Sigmoid colon (tissue), 7 donors: Measurements from ENCODE around the gene SLC1A2. TPM values are rescaled to one million over a fixed set of nuclear protein-coding genes. Genes with fewer than 3 reads are reported as not detected.

Experiments used
- DNase-seq: peaks from one replicate; pipeline ENCODE4 v3.0.0-alpha.2; 2019
- H3K27ac ChIP-seq, 4 donors: fragments of 200-600 bp; sonication (generic); one replicate each; pipeline ENCODE4 v1.5.1; 2016 to 2019; ENCODE audit warnings: mild to moderate bottlenecking in 1 of 4
- H3K27me3 ChIP-seq, 3 donors: fragments of 200-600 bp; sonication (generic); one replicate each; pipeline ENCODE4 v1.5.1; 2019; ENCODE audit warnings: mild to moderate bottlenecking in 1 of 3
- H3K36me3 ChIP-seq, 4 donors: fragments of 200-600 bp; sonication (generic); one replicate each; pipeline ENCODE4 v1.5.1; 2016 to 2019
- H3K4me1 ChIP-seq, 4 donors: fragments of 200-600 bp; sonication (generic); one replicate each; pipeline ENCODE4 v1.5.1; 2017 to 2019
- H3K4me3 ChIP-seq, 4 donors: fragments of 200-600 bp; sonication (generic); one replicate each; pipeline ENCODE4 v1.5.1; 2017 to 2019; ENCODE audit warnings: mild to moderate bottlenecking in 2 of 4, moderate library complexity in 1 of 4
- H3K9me3 ChIP-seq, 4 donors: fragments of 200-600 bp in 3 of 4; sonication (generic) in 3 of 4; one replicate each; pipeline versions ENCODE4 v1.5.1 to v1.6.1; 2013 to 2019
- CTCF ChIP-seq, 4 experiments: fragments of 450-650 bp in 3 of 4; fragments of 200-600 bp in 1 of 4; IDR thresholded peaks; one replicate each; pipeline ENCODE4 v1.5.1; 2016 to 2019; ENCODE audit warnings: antibody characterized with exemption in 4 of 4, mild to moderate bottlenecking in 3 of 4, moderate library complexity in 2 of 4
- EP300 ChIP-seq, 4 donors: sonication (generic); formaldehyde crosslinking; IDR thresholded peaks; one replicate each; pipeline ENCODE4 v1.6.1; 2017; ENCODE audit warnings: antibody characterized with exemption in 4 of 4
- POLR2A ChIP-seq, 2 donors: fragments of 450-650 bp; IDR thresholded peaks; one replicate each; pipeline ENCODE4 v1.6.1; 2016; ENCODE audit warnings: antibody characterized with exemption in 2 of 2, mild to moderate bottlenecking in 2 of 2, moderate library complexity in 2 of 2
- POLR2AphosphoS5 ChIP-seq, 4 donors: sonication (generic); formaldehyde crosslinking; IDR thresholded peaks; one replicate each; pipeline ENCODE4 v1.6.1; 2017; ENCODE audit warnings: antibody characterized with exemption in 4 of 4
- WGBS, 2 donors: extraction: QIAGEN DNeasy Blood & Tissue Kit; methylation state at CpG; one replicate each; pipeline ENCODE4 v1.1.7; 2013; 5-methylcytosine and 5-hydroxymethylcytosine counted together
- intact Hi-C: fragments of 100-400 bp; cut with DNase I; formaldehyde crosslinking; loops from one replicate; pipeline ENCODE4 v1.15.1; 2023
- polyA plus RNA-seq, 3 donors: library from polyadenylated mRNA; stranded (reverse); fragments of 200-250 nt; gene quantifications; one replicate each; pipeline ENCODE4 v1.2.3, GENCODE V29; 2013
- total RNA-seq, 4 donors: library from RNA; depleted of rRNA; stranded (reverse); fragments of >200 nt; gene quantifications; one replicate each; pipeline ENCODE4 v1.1.0, GENCODE V29; 2016
- donor health status: healthy with polysubstance abuse.
- donor health status: Bipolar disorder and iron deficiency.
- donor health status: healthy.

The SLC1A2 gene
- total and polyA plus RNA-seq, 7 donors: 0.14 to 2.2 (median 0.48) TPM; not detected in 1

- Histone ChIP-seq H3K4me1 (peaks cover 0 to 49% (median 30%) of the 10 kb centered on the region in 4 donors), H3K9me3 (no peaks in the 10 kb centered on the region), H3K27ac (no peak overlapping the region), H3K27me3 (no peaks in the 10 kb centered on the region), H3K4me3 (no peak overlapping the region), H3K36me3 (no peaks in the 10 kb centered on the region)
- 97% methylated on average over 2 of the region's 2 CpGs for WGBS, 2 donors
- no peak for DNase-seq
- TF ChIP-seq POLR2AphosphoS5 (IDR thresholded peaks at IDR 0.05): no peak
- TF ChIP-seq EP300 (IDR thresholded peaks at IDR 0.05): no peak
- TF ChIP-seq POLR2A (IDR thresholded peaks at IDR 0.05): no peak
- intact Hi-C loops: no loop called here
Observed at GRCh38 chr11:35255514-35255913, 163.8 kb downstream of the SLC1A2 start.

- Histone ChIP-seq H3K4me3 (no peak overlapping the region), H3K4me1 (peaks cover 0 to 34% (median 17%) of the 10 kb centered on the region in 4 donors), H3K9me3 (no peaks in the 10 kb centered on the region), H3K27me3 (no peaks in the 10 kb centered on the region), H3K27ac (peak overlapping the region in 3 of 4 donors; percentile 25 to 60 (median 54)), H3K36me3 (no peaks in the 10 kb centered on the region)
- TF ChIP-seq CTCF (IDR thresholded peaks at IDR 0.05) (no peak), EP300 (IDR thresholded peaks at IDR 0.05) (no peak), POLR2A (IDR thresholded peaks at IDR 0.05) (no peak), POLR2AphosphoS5 (IDR thresholded peaks at IDR 0.05) (no peak)
- DNase-seq: no peak
- intact Hi-C loops: no loop called here
Observed at GRCh38 chr11:35253237-35253636, 166.1 kb downstream of the SLC1A2 start.

GRCh38 chr11:35250621-35251020 is 168.7 kb downstream of the SLC1A2 start:
- H3K4me3 ChIP-seq: no peak overlapping the region
- no peaks in the 10 kb centered on the region for H3K9me3 ChIP-seq
- no peaks in the 10 kb centered on the region for H3K27me3 ChIP-seq
- no peak for DNase-seq
- no peak overlapping the region for H3K27ac ChIP-seq
- no peak for TF ChIP-seq CTCF (IDR thresholded peaks at IDR 0.05)
- H3K4me1 ChIP-seq: peaks cover 0 to 42% (median 32%) of the 10 kb centered on the region in 4 donors
- no peaks in the 10 kb centered on the region for H3K36me3 ChIP-seq
- intact Hi-C loops: no loop called here

- no peaks in the 10 kb centered on the region for H3K36me3 ChIP-seq
- WGBS, 2 donors: 95 to 96% methylated on average over 4 of the region's 4 CpGs
- H3K4me1 ChIP-seq: peaks cover 0 to 47% (median 34%) of the 10 kb centered on the region in 4 donors
- H3K4me3 ChIP-seq: no peak overlapping the region
- TF ChIP-seq CTCF (IDR thresholded peaks at IDR 0.05): no peak
- TF ChIP-seq EP300 (IDR thresholded peaks at IDR 0.05): no peak
- no peak for TF ChIP-seq POLR2A (IDR thresholded peaks at IDR 0.05)
- TF ChIP-seq POLR2AphosphoS5 (IDR thresholded peaks at IDR 0.05): no peak
- intact Hi-C loops: no loop called here
- H3K9me3 ChIP-seq: no peaks in the 10 kb centered on the region
- H3K27me3 ChIP-seq: no peaks in the 10 kb centered on the region
- no peak for DNase-seq
- H3K27ac ChIP-seq: peak overlapping the region in 1 of 4 donors; percentile 47
Observed at GRCh38 chr11:35250192-35250591, 169.2 kb downstream of the SLC1A2 start.

GRCh38 chr11:35248558-35249323 is 170.6 kb downstream of the SLC1A2 start:
- intact Hi-C loops: no loop called here
- Histone ChIP-seq H3K36me3 (no peaks in the 10 kb centered on the region), H3K9me3 (no peaks in the 10 kb centered on the region), H3K27me3 (no peaks in the 10 kb centered on the region), H3K4me1 (peaks cover 0 to 43% (median 32%) of the 10 kb centered on the region in 4 donors), H3K4me3 (no peak overlapping the region), H3K27ac (peak overlapping the region in 3 of 4 donors; percentile 28 to 87 (median 47))
- no peak for DNase-seq
- TF ChIP-seq CTCF (IDR thresholded peaks at IDR 0.05): no peak
- TF ChIP-seq POLR2AphosphoS5 (IDR thresholded peaks at IDR 0.05): peak; percentile 19 to 51 (median 42)
- 76% methylated on average over 4 of the region's 4 CpGs for WGBS, 2 donors
